Astrocyte of the spinal cord (primary cell): ENCODE results near the gene PAPPA2.

Experiments used
- DNase-seq: peaks from one replicate; pipeline ENCODE4 v3.0.0; 2011; ENCODE audit warnings: low read depth, low spot score
- H3K4me3 ChIP-seq: 2 replicates; pipeline ENCODE4 v1.5.1; 2011; ENCODE audit warnings: low read depth, mild to moderate bottlenecking, low read length, moderate library complexity
- CTCF ChIP-seq: IDR thresholded peaks from 2 replicates; pipeline ENCODE4 v1.5.1; 2012; ENCODE audit warnings: low read depth, mild to moderate bottlenecking, low read length, inconsistent platforms
- in situ Hi-C: cut with HindIII; loops from 2 replicates; pipeline ENCODE4 v1.10.0; 2017; ENCODE audit warnings: low sequenced_read_pairs

Gene PAPPA2

GRCh38 chr1:176656257-176656995 lies 193.5 kb downstream of the PAPPA2 start:
- no peak for TF ChIP-seq CTCF
- in situ Hi-C loops = no loop called here
- no peak overlapping the region for H3K4me3 ChIP-seq
- peak; percentile 90 for DNase-seq

DNA sequence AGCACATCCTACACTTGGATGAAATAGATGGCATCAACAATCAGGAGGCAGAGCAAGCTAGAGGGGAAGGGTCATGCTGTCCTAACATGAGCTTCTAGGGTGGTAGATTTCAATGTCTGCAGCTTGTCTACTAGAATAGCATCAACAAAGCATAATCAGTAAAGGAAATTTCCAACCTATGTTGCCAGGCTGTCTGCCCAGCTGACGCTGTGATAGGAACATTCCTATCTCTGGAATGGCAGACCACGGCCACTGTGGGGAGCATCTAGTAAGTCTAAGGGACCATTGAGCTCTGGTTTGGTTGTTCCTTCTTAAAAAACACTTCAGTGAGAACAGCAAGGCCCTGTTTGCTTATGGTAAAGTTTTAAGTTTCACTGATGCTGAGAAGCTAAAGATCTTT lies 206.8 kb downstream of the PAPPA2 start:
- TF ChIP-seq CTCF = no peak
- no peak overlapping the region for H3K4me3 ChIP-seq
- DNase-seq = no peak
- in situ Hi-C loops = no loop called here

- no peak for TF ChIP-seq CTCF
- in situ Hi-C loops = no loop called here
- DNase-seq = no peak
- no peak overlapping the region for H3K4me3 ChIP-seq
Measured at GRCh38 chr1:176670853-176671252, 207.9 kb downstream of the PAPPA2 start.

- no peak for DNase-seq
- H3K4me3 ChIP-seq = no peak overlapping the region
- TF ChIP-seq CTCF = no peak
- in situ Hi-C loops = no loop called here
Measured at GRCh38 chr1:176682830-176683535, 220.0 kb downstream of the PAPPA2 start.

GRCh38 chr1:176691251-176692228 lies 228.6 kb downstream of the PAPPA2 start:
- in situ Hi-C loops = no loop called here
- TF ChIP-seq CTCF = peak; percentile 74
- H3K4me3 ChIP-seq = no peak overlapping the region
- DNase-seq = peak; percentile 55

DNA sequence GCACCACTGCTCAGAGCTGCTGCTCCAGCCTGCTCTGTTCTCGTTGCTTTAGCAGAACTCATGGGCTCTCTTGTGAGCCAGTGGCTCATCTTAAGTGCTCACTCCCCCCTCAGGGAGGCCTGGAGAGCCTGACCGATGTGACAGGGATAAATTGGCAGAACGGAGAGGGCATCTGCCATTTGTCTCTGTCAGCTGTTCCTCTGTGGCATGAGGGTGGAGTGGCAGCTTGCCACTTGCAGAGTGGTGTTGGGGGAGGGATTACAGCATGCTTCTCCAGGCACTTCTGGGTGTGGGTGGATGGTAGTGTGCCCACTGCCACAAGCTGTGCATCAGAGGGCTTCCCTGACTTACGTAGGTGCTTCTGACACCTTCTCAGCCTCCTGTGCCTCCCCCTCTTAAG lies 229.5 kb downstream of the PAPPA2 start:
- no peak overlapping the region for H3K4me3 ChIP-seq
- in situ Hi-C loops = no loop called here
- TF ChIP-seq CTCF = no peak
- no peak for DNase-seq
